Fibroblast of pulmonary artery (primary cell): ENCODE data around the gene CD79A.

ENCODE experiments used
- DNase-seq: peaks from one replicate; pipeline ENCODE4 v3.0.0-alpha.2; 2010; ENCODE audit warnings: low read depth
- H3K4me3 ChIP-seq: replicated peaks from 2 replicates; pipeline ENCODE4 v1.5.1; 2011; ENCODE audit warnings: low read depth, mild to moderate bottlenecking, control low read depth, low read length, moderate library complexity
- TF ChIP-seq, protein P1 (sequence below): IDR thresholded peaks from 2 replicates; pipeline ENCODE4 v1.5.1; 2011; ENCODE audit warnings: mild to moderate bottlenecking, control low read depth, low read length, inconsistent platforms; ENCODE audit errors: missing control alignments

Gene CD79A

DNA sequence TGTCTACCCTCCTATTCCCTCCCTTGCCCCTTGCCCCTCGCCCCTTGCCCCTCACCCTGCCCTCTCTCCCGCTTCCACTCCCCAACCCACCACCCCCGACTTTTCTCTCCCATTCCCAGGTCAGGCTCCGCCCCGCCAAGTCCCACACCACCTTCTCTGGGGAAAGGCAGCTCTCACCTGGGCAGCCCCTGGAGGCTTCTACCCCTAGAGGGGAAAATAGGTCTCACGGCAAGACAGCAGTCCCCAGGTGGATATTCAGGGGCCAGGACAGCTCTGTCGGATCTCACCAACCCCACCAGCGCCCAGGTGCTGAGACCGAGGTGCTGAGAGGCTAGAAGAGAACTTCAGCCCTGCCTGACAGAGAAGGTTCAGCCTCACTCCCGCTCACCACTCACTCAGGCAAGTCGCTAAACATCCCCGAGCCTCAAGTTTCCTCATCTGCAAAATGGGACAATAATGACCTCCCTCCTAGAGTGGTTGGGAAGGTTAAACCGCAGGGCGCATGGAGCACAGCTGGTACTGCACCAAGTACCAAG, 52.5 kb downstream of the CD79A start:
- DNase-seq: no peak
- TF ChIP-seq, protein P1, sequence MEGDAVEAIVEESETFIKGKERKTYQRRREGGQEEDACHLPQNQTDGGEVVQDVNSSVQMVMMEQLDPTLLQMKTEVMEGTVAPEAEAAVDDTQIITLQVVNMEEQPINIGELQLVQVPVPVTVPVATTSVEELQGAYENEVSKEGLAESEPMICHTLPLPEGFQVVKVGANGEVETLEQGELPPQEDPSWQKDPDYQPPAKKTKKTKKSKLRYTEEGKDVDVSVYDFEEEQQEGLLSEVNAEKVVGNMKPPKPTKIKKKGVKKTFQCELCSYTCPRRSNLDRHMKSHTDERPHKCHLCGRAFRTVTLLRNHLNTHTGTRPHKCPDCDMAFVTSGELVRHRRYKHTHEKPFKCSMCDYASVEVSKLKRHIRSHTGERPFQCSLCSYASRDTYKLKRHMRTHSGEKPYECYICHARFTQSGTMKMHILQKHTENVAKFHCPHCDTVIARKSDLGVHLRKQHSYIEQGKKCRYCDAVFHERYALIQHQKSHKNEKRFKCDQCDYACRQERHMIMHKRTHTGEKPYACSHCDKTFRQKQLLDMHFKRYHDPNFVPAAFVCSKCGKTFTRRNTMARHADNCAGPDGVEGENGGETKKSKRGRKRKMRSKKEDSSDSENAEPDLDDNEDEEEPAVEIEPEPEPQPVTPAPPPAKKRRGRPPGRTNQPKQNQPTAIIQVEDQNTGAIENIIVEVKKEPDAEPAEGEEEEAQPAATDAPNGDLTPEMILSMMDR: no peak
- H3K4me3 ChIP-seq: no peak overlapping the region

DNA sequence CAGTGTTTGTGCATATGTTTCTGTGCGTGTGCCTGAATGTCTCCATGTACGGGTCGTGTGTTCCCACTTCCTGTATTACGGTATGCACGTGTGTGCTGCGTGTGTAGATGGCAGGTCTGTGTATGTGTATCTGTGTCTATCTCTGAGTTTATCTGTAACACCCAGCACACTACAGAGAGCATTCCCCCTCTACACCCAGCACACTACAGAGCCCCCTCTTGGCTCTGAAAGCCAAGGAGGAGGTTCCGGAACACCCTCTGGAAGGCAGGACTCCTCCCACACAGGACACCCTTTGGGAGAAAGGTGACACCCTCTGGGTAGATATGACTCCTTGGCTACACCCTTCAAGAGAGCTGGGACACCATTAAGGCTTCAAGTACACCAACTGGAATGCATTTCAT, 53.2 kb downstream of the CD79A start:
- H3K4me3 ChIP-seq: no peak overlapping the region
- TF ChIP-seq, protein P1: no peak
- no peak for DNase-seq
